Measurements from ENCODE around the gene COX7A1.
"Not testable (repeated sequence)": the region's sequence is repeated elsewhere in the genome, so short reads cannot be mapped to it uniquely, and the experiment has no call there.

COX7A1 gene

DNA sequence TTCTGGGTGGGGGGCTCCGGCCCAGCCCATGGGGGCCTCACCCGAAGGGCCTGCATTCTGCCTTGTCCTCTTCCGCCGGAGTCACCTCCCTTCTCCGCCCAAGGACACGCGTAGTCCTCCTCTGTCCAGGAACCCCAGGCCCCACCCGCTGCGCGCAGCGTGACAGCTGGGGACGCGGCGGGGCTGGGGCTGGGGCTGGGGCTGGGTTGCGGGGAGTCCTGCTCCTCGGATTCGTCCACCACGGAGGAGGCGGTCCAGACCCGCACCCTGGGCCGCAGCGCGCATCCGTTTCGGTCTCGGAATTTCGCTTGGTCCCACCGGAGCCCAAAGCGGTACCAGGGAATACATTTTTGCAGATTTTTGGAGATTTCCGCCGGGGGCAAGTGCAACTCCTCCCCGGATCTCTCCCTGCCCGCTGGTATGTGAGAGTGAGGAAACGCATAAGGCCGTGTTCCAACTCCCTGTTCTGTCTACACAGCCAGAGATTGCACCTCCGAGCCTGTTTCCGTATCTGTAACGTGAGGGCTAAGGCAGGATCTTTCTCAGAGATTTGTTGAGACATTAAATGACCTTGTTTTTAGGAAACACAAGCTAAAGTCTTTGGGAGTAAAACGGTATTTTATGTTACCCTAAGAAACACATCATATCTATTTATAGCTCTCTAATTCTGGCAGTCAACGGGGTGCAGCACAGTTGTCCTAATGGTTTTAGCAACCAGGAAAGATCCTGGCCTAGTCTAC lies at the start of gene COX7A1:
Gene COX7A1, minus strand, starts transcription at position 96 of the 740 bp plus-strand sequence. Its CDS starts 40 bp downstream, at position 56.
- no peak for DNase-seq (ENCODE audit: low read depth)

DNA sequence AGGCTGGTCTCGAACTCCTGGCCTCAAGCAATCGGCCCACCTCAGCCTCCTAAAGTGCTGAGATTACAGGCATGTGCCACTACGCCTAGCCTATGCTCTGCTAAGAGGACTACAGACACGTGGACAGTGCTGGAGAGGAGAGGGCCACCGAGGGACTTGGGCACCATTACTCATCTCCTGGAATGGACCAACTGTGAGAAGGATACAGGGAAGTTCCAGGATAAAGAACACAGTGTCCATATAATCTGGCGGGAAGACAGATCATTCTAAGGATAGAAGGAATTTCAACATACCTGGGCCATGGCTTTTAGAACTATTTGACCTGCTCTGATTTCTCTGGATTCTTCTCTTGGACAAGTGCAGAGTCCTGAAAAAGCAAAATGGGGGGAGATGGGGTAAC lies 49.4 kb upstream of the COX7A1 start:
- DNase-seq (ENCODE audit: low read depth): no peak

DNA sequence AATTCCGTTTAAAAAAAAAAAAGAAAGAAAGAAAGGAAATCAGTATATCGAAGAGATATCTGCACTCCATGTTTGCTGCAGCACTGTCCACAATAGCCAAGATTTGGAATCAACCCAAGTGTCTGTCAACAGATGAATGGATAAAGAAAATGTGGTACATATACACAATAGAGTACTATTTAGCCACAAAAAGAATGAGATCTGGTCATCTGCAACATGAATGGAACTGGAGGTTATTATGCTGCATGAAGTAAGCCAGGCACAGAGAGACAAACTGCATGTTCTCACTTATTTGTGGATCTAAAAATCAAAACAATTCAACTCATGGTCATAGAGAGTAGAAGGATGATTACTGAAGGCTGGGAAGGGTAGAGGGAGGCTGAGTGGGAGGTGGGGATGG lies 45.9 kb upstream of the COX7A1 start:
- no peak for DNase-seq (ENCODE audit: low read depth)

DNA sequence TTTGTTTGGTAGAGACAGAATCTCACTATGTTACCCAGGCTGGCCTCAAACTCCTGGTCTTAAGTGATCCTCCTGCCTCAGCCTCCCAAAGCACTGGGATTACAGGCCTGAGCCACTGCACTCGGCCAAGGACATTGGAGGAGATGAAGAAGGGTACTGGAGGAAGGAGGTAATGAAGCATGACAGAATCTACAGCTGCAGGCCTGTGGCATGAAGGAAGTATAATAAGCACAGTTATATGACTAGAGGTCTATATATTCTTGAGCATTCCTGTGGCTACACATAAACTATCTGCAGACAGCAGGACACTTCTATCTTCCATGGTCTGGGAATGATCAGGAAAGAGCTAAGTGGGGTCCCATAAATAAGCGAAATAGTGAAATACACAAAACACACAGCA lies 44.0 kb upstream of the COX7A1 start:
- DNase-seq (ENCODE audit: low read depth): no peak

DNA sequence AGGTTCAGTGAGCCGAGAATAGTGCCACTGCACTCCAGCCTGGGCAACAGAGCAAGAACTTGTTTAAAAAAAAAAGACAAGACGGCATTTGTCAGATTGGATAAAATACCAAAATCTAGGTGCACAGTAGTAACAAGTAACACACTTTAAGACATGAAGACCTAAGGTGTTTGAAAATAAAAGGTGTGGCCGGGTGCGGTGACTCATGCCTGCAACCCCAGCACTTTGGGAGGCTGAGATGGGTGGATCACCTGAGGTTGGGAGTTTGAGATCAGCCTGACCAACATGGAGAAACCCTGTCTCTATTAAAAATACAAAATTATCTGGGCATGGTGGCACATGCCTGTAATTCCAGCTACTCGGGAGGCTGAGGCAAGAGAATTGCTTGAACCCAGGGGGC lies 34.5 kb upstream of the COX7A1 start:
- DNase-seq (ENCODE audit: low read depth): not testable (repeated sequence)

DNA sequence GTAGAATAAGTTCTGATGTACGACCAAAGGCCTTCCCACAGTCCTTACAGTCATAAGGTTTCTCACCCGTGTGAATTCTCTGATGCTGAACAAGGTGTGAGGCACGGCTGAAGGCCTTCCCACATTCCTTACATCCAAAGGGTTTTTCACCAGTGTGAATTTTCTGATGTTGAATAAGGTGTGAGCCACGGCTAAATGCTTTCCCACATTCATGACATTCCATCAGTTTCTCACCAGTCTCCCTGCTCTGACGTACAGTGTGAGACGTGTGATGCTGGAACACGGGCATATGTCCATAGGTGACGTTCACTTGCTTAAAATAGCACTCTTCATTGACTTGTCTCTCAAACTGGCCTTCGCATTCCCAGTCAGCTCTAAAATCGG lies 31.0 kb upstream of the COX7A1 start:
- no peak for DNase-seq (ENCODE audit: low read depth)

DNA sequence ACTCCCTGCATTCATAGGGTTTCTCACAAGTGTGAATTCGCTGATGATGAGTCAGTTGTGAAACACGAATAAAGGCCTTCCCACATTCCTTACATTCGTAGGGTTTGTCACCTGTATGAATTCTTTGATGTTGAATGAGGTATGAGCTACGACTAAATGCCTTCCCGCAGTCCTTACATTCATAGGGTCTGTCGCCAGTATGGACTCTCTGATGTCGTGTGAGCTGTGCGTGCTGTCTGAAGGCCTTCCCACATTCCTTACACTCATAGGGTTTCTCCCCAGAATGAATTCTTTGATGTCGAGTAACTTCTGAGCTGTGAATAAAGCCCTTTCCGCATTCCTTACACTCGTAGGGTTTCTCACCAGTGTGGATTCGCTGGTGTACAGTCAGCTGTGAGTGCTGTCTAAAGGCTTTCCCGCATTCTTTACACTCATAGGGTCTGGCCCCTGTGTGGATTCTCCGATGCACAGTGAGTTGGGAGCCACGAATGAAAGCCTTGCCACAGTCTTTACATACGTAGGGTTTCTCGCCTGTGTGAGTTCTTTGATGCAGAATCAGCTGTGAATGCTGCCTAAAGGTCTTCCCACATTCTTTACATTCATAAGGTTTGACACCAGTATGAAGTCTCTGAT lies 30.5 kb upstream of the COX7A1 start:
- DNase-seq (ENCODE audit: low read depth): no peak

DNA sequence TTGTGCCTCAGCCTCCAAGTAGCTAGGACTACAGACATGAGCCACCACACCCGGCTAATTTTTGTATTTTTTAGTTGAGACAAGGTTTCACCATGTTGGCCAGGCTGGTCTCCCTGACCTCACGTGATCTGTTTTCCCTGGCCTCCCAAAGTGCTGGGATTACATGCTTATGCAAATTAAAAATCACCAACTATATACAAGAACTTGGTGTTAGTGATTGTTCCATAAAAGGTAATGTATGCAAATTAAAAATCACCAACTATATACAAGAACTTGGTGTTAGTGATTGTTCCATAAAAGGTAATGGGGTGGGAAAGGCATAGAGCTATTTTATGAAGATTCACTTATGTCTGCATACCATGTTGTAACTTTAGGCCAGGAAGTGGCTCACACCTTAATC lies 26.8 kb upstream of the COX7A1 start:
- not testable (repeated sequence) for DNase-seq (ENCODE audit: low read depth)

DNA sequence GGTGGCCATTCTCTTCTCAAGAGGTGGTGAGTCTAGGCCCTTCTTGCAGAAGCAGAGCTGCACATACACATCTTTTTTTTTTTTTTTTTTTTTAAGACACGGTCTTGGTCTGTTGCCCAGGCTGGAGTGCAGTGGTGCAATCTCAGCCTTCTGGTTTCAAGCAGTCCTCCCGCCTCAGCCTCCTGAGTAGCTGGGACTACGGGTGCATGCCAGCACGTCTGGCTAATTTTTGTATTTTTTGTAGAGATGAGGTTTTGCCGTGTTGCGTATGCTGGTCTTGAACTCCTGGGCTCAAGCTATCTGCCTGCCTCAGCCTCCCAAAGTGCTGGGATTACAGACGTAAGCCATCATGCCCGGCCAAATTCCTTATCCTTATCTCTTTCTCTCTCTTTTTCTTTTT lies 21.6 kb upstream of the COX7A1 start:
- DNase-seq (ENCODE audit: low read depth): not testable (repeated sequence)

DNA sequence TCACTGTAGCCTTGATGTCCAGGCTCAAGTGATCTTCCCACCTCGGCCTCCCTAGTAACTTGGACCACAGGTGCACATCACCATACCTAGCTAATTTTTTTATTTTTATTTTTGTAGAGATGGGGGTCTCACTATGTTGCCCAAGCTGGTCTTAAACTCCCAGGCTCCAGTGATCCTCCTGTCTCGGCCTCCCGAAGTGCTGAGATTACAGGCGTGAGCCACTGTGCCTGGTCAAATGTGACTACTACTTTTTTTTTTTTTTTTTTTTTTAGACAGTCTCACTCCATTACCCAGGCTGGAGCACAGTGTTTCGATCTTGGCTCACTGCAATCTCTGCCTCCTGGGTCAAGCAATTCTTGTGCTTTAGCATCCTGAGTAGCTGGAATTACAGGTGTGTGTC lies 20.6 kb upstream of the COX7A1 start:
- DNase-seq (ENCODE audit: low read depth): no peak

DNA sequence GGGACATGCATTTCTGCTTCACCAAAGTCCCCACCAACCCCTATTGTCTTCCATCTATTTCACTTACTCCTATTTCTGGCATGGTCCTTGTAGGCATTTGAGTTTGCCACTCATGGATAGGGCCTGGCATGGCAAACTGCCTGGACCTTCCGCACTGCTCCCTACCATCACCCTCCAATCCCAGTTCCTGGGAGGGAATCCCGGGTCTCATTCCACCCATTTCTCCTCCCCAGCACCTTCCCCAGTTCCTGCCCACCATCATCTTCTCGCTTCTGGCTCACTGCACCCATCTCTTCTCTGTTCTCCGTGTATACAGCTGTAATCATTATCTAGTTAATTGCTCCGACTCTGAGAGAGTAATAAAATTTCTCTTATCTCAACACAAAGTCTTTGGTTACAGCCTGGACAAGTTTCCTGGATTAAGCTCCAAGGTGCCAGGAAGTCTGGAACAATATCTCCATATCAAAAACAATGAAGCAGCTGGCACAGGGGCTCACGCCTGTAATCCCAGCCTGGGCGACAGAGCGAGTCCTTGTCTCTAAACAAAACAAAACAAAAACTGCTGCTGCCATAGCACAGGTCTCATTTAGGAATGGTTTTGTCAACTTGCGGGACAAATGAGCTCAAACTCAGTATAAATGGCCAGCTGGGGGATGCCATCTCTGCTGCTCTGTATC lies 17.0 kb upstream of the COX7A1 start:
- DNase-seq (ENCODE audit: low read depth): no peak

DNA sequence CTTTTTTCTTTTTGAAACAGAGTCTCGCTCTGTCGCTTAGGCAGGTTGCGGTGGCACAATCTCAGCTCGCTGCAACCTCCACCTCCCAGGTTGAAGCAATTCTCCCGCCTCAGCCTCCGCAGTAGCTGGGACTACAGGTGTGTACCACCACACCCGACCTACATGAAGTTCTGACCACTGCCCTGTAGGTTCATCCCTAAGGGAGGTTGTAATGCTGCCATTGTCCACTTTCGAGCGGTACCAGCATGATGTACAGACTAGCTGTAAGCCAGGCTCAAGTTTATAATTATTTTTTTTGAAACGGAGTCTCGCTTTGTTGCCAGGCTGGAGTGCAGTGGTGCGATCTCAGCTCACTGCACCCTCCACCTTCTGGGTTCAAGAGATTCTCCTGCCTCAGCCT lies 11.6 kb upstream of the COX7A1 start:
- DNase-seq (ENCODE audit: low read depth): no peak

DNA sequence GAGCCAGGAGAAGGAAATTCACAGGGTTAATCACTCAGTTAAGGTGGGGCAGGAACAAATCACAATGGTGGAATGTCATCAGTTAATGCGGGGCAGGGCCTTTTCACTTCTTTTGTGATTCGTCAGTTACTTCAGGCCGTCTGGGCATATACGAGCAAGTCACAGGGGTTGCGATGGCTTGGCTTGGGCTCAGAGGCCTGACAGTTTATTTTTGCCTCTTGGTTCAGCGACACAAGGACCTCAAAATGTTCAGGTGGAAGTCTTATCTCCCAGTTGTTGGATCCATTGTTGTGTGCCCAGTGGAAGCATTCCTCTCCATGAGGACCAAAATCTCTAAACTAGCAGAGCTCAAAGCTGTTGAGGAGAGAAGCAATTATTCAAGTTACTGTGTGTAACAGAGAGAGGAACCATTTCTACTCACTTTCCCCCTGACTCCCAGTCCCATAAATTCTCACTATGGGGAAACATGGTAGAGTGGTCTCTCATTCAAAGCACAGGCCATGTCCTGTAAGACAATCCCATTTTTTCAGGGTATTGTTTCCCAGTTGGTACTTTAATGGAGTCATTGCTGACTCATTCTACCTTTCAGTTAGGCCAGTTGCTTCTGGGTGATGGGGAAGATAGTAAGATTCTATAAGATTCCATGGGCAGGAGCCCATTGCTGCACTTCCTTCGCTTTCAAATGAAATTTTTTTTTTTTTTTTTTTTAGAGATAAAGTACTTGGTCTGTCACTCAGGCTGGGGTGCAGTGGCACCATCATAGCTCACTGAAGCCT lies 8.8 kb upstream of the COX7A1 start:
- no peak for DNase-seq (ENCODE audit: low read depth)

DNA sequence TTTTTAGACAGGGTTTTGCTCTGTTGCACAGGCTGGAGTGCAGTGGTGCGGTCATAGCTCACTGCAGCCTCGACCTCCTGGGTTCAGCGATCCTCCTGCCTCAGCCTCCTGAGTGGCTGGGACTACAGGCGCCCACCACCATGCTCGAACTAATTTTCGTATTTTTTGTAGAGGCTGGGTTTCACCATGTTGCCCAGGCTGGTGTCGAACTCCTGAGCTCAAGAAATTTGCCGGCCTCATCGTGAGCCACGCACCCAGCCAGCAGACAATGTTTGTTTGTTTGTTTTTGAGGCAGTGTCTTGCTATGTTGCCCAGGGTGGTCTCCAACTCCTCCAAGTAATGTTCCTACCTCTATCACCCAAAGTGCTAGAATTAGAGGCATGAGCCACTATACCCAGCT lies 879 bp upstream of the COX7A1 start:
- DNase-seq (ENCODE audit: low read depth): no peak

DNA sequence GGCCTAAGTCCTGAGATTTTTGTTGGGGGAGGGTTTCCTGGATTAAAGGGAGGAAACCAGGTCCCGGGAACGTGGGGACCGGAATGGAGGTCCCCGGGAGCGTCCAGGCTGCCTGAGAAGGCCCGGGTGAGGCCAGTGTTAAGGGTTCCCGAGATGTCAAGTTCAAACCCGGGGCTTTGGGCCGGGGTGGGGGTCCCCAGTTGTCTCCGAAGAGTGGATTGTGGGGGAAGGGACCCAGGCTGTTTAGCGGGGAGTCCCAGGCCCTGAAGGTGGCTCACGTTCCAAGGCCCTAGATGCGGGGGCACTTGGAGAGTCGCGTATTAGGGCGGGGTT lies 262 bp downstream of the COX7A1 start:
- no peak for DNase-seq (ENCODE audit: low read depth)

DNA sequence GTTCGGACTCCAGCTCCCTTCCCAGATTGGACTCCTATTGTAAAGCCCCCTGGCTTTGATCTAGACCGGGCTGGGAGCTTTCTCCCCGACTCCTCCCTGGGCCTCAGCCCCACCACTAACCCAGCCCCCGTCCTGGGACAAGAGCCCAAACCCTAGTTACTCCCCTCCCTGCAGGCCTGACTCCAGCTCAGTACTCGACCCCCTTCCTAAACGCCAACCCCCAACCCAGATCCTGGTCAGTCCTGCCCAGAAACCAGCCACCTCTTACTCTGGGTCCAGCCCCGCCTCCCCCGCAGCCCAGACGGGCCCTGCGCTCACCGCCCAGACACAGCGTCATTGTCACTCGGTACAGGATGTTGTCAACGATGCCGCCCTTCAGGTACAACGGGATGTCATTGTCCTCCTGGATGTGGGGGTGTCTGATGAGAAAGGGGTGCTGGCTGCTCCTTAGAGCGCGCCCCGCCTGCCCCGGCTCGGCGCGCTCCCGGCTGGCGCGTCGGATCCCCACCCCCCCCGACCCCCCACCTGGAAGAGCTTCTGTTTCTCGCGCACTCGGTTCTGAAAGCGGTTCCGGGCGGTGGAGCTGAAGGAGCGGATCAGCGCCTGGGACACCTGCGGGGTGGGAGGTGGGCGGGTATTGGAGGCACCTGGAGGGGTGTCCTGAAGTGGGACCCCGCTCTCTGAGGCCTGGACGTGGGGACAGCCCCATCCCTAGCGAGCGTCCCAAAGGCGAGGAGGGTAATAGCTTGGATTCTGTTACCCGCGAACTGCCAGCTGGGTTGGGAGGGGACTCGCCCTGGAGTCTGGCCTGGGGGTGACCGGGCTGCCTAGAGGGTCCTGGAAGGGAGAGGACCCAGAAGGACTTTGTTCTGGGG lies 866 bp downstream of the COX7A1 start:
- DNase-seq (ENCODE audit: low read depth): no peak

DNA sequence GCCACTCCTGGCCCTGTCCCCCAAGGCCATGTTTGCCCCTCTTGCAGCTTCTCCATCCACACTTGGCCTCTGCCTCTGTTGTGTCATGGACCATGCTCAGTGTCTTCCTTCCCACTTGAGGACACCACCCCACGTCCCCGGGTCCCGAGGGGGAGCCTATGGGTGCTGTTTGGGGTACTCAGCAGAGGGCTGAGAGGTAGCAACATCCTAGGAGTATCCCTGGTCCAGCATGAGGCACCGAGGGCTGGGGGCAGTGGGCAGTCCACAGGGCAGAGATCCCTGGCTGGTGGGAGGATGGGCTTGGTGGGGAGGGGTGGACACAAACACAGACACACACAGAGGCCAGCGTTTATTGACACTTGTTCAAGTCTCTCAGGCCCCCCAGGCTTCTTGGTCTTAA lies 1.7 kb downstream of the COX7A1 start:
- no peak for DNase-seq (ENCODE audit: low read depth)

DNA sequence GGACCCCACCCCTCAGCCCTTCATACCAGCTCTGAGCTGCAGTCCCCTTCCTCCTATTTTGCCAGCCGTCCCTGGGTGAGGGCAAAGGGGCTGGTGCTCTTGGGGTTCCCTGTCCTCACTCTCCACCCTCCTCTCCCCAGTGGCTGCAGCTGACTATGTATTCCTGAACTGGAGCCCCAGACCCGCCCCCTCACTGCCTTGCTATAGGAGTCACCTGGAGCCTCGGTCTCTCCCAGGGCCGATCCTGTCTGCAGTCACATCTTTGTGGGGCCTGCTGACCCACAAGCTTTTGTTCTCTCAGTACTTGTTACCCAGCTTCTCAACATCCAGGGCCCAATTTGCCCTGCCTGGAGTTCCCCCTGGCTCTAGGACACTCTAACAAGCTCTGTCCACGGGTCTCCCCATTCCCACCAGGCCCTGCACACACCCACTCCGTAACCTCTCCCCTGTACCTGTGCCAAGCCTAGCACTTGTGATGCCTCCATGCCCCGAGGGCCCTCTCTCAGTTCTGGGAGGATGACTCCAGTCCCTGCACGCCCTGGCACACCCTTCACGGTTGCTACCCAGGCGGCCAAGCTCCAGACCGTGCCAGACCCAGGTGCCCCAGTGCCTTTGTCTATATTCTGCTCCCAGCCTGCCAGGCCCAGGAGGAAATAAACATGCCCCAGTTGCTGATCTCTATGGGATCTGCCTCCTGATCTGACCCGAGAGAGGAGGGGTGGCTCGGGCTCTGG lies 2.4 kb downstream of the COX7A1 start:
- no peak for DNase-seq (ENCODE audit: low read depth)

DNA sequence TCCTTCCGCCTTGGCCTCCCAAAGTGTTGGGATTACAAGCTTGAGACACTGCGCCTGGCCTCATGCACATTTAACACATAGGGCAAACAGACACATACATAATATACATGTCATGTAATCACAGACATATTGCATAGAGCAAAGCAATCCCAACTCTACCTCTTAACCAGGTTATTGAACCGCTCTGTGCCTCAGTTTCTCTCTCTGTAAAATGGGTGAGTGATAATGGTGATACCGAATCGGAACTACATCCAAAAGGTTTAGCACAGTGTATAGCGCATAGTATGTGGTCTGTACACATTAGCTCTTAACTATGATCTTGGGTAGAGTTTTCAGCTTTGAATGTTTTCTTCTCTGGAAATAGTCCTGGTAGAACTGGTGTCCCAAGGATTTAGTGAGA lies 7.6 kb downstream of the COX7A1 start:
- DNase-seq (ENCODE audit: low read depth): no peak

DNA sequence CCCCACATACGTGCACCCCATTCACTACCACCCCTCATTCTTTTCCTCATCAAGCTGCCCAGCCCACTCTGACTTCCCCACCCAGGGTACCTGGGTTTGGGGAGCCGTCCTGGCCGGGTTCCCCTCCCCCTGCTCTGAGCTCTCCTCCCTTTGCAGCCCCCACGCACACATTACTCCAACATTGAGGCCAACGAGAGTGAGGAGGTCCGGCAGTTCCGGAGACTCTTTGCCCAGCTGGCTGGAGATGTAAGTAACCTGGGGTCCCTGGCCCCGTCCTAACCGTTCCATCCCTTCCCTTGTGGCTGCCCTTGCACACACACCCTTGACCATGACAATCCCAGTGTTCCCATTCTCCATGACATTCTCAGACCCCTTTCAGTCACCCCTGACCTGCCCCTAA lies 9.8 kb downstream of the COX7A1 start:
- DNase-seq (ENCODE audit: low read depth): no peak

DNA sequence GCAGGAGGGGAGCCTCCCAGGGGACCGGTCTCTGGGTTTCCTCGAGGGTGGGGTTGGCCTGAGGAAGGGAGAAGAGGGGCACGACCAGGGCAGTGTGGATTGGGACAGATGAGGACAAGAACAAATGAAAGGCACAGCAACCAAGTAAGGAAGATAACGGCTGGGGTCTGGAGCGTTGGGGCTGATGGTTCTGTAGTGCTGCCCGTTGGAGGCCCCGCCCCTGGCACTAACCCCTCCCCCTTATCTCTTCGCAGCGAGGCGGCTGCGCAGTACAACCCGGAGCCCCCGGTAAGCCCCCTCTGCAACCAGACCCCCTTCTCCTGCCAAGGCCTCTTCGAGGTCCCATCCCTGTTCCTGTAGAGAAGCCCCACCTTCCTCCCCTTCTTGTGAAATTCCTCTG lies 10.2 kb downstream of the COX7A1 start:
- DNase-seq (ENCODE audit: low read depth): no peak
